Kidney (tissue), 14 donors: ENCODE results near the gene SPATA9. TPM values are rescaled to one million over a fixed set of nuclear protein-coding genes. Genes with fewer than 3 reads are reported as not detected.

Experiments
- DNase-seq, 5 donors: peaks; one replicate each; pipeline ENCODE4 v3.0.0-alpha.2; 2013 to 2020
- FAIRE-seq: peaks from 2 replicates; lab custom pipeline; 2012; peaks lifted over from hg19 to GRCh38; lab: Jason Lieb, UNC
- H3K27ac ChIP-seq, 2 donors: one replicate each; pipeline ENCODE4 v1.7.0; 2013; ENCODE audit warnings: low read depth in 2 of 2, low read length in 2 of 2, inconsistent platforms in 1 of 2
- H3K27me3 ChIP-seq: one replicate; pipeline ENCODE4 v1.7.1; 2013; ENCODE audit warnings: low read length, inconsistent platforms; ENCODE audit not compliant: control insufficient read depth, insufficient read depth
- H3K36me3 ChIP-seq, 3 donors: one replicate each; pipeline versions ENCODE4 v1.7.0 to v1.7.1; 2013; ENCODE audit warnings: low read length in 3 of 3, control low read depth in 1 of 3, inconsistent platforms in 1 of 3; ENCODE audit not compliant: insufficient read depth in 3 of 3, control insufficient read depth in 2 of 3
- H3K4me1 ChIP-seq, 3 donors: one replicate each; pipeline versions ENCODE4 v1.7.0 to v1.7.1; 2013; ENCODE audit warnings: low read length in 3 of 3, inconsistent platforms in 1 of 3, low read depth in 1 of 3; ENCODE audit not compliant: control insufficient read depth in 2 of 3, insufficient read depth in 2 of 3
- H3K4me3 ChIP-seq, 3 donors: one replicate each; pipeline versions ENCODE4 v1.7.0 to v1.8.1; 2013; ENCODE audit warnings: low read length in 3 of 3, control low read depth in 1 of 3, inconsistent platforms in 1 of 3
- H3K9ac ChIP-seq, 3 donors: one replicate each; pipeline versions ENCODE4 v1.7.0 to v1.7.1; 2013; ENCODE audit warnings: low read length in 3 of 3, control low read depth in 1 of 3, inconsistent platforms in 1 of 3
- H3K9me3 ChIP-seq, 3 donors: one replicate each; pipeline versions ENCODE4 v1.7.0 to v1.7.1; 2013; ENCODE audit warnings: low read length in 3 of 3, control low read depth in 1 of 3, inconsistent platforms in 1 of 3; ENCODE audit not compliant: control insufficient read depth in 2 of 3, insufficient read depth in 1 of 3
- intact Hi-C: fragments of 100-400 bp; cut with DNase I; formaldehyde crosslinking; loops from one replicate; pipeline ENCODE4 v1.11.1; 2022
- polyA plus RNA-seq: library from polyadenylated mRNA; stranded (reverse); fragments of 350-450 nt; fragmentation: Illumina TruSeq; extraction: RNeasy Lipid Tissue Mini Kit (QIAGEN cat#74804); gene quantifications from one replicate; pipeline ENCODE4 v1.2.3, GENCODE V29; 2014; ENCODE audit warnings: low read depth, low replicate concordance; ENCODE audit not compliant: insufficient read depth
- total RNA-seq: library from RNA; stranded (reverse); fragmentation: NEBNext Ultra II Directional; extraction: Animal tissue kit (Norgen Biotek cat#: 25700); gene quantifications from one replicate; pipeline ENCODE4 v1.2.1, GENCODE V29; 2021
- TF ChIP-seq, protein P1 (sequence below): IDR thresholded peaks from 3 replicates; pipeline ENCODE4 v1.5.1; 2012; ENCODE audit warnings: mild to moderate bottlenecking, moderate library complexity, borderline replicate concordance; ENCODE audit not compliant: insufficient read depth; ENCODE audit errors: extremely low read depth
- donor health status: control.
- donor health status: control.
- donor health status: control.
- donor health status: control.
- donor health status: control.
- donor health status: DM: yes; HTN: yes; CAD: no.
- donor health status: Normal renal cell carcinoma (clear cell type).

SPATA9 gene
- total and polyA plus RNA-seq, 2 donors from 2014 or later = 1.0 to 1.1 TPM

DNA sequence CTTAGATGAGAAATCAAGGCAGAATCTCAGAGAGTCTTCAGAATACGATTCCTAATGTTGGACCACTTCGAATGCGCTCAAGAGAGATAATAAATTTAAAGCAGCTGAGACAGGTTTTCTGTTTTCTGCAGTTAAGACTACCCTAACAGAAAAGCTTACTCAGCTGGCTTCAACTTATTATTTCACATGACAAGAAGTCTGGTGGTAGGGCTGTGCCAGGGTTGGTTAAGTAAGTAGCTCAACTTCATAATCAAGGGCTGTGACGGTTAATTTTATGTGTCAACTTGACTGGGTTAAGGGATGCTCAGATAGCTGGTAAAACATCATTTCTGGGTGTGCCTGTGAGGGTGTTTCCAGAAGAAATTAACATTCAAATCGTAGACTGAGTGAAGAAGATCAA, 59.1 kb downstream of the SPATA9 start:
- no peak for DNase-seq
- no peaks in the 10 kb centered on the region for H3K36me3 ChIP-seq
- TF ChIP-seq, protein P1, sequence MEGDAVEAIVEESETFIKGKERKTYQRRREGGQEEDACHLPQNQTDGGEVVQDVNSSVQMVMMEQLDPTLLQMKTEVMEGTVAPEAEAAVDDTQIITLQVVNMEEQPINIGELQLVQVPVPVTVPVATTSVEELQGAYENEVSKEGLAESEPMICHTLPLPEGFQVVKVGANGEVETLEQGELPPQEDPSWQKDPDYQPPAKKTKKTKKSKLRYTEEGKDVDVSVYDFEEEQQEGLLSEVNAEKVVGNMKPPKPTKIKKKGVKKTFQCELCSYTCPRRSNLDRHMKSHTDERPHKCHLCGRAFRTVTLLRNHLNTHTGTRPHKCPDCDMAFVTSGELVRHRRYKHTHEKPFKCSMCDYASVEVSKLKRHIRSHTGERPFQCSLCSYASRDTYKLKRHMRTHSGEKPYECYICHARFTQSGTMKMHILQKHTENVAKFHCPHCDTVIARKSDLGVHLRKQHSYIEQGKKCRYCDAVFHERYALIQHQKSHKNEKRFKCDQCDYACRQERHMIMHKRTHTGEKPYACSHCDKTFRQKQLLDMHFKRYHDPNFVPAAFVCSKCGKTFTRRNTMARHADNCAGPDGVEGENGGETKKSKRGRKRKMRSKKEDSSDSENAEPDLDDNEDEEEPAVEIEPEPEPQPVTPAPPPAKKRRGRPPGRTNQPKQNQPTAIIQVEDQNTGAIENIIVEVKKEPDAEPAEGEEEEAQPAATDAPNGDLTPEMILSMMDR = no peak
- H3K27me3 ChIP-seq = peaks cover 6% of the 10 kb centered on the region
- H3K9ac ChIP-seq = no peak overlapping the region
- no peak overlapping the region for H3K27ac ChIP-seq
- intact Hi-C loops = no loop called here
- H3K9me3 ChIP-seq = no peaks in the 10 kb centered on the region
- peaks cover 0 to 4% (median 0%) of the 10 kb centered on the region in 3 donors for H3K4me1 ChIP-seq
- FAIRE-seq = no peak
- no peak overlapping the region for H3K4me3 ChIP-seq

DNA sequence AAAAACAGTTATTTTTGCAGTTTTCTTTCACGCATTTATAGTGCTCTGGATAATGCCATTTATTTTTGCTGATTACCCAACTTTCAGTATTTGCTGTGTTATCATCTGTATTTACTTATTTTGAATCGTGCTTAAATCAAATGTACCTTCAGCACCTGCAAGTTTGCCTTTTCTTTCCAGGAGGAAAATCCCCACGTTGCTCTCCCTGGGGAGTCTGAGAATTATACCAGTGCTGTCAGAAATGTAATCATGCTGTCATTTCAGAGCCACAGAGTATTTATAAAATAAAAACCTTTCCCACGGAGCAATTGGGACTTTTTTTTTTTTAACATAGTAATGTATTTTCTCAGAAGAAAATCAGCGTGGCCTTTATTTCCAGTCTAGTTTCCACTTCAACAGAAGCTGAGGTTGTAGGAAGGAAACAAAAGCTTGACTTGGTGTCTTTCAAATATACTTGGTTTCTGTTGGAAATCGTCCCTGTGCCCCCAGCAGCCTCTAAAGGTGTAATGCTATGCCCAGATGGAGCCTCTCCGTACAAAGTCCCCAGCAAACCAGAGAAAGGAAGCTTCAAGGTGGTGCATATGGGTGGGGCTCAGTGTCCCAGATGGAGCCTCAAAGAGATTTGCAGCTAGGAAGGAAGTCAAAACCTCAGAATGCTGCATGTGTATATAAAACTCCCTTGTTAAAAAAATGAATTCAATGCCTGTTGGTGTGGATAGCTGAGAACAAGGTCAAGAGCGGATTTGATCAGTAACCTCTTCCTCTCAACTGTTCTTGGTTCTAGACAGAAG, 60.8 kb downstream of the SPATA9 start:
- FAIRE-seq (no peak), DNase-seq (no peak)
- TF ChIP-seq, protein P1 = no peak
- Histone ChIP-seq H3K9ac (no peak overlapping the region), H3K4me1 (peaks cover 0 to 4% (median 0%) of the 10 kb centered on the region in 3 donors), H3K27me3 (peaks cover 6% of the 10 kb centered on the region), H3K36me3 (no peaks in the 10 kb centered on the region), H3K27ac (no peak overlapping the region), H3K9me3 (no peaks in the 10 kb centered on the region), H3K4me3 (no peak overlapping the region)
- intact Hi-C loops = no loop called here

DNA sequence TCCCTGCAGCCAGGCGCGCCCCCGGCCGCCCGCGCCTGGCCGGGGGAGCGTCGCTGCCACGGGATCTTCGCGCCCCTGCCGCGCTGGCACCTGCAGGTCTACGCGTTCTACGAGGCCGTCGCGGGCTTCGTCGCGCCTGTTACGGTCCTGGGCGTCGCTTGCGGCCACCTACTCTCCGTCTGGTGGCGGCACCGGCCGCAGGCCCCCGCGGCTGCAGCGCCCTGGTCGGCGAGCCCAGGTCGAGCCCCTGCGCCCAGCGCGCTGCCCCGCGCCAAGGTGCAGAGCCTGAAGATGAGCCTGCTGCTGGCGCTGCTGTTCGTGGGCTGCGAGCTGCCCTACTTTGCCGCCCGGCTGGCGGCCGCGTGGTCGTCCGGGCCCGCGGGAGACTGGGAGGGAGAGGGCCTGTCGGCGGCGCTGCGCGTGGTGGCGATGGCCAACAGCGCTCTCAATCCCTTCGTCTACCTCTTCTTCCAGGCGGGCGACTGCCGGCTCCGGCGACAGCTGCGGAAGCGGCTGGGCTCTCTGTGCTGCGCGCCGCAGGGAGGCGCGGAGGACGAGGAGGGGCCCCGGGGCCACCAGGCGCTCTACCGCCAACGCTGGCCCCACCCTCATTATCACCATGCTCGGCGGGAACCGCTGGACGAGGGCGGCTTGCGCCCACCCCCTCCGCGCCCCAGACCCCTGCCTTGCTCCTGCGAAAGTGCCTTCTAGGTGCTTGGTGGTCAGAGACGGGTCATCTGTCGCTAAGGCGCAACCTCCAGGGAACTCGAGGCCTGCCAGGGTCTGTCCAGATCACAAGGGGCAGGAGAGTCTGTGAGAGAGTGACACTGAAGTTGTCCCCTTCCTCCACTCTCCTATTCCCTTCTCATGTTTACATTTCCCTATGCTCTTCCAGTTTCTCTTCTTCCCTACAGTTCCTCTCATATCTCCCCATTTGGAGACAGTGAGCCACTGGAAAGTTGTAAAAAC, 61.6 kb downstream of the SPATA9 start:
- no peak overlapping the region for H3K27ac ChIP-seq
- peaks cover 0 to 4% (median 0%) of the 10 kb centered on the region in 3 donors for H3K4me1 ChIP-seq
- no peaks in the 10 kb centered on the region for H3K36me3 ChIP-seq

More for the DNA sequence above, 61.6 kb downstream of the SPATA9 start:
- Histone ChIP-seq H3K9ac (no peak overlapping the region), H3K9me3 (no peaks in the 10 kb centered on the region), H3K4me3 (peak overlapping the region in 2 of 3 donors; percentile 23 to 59), H3K27me3 (peaks cover 6% of the 10 kb centered on the region)
- TF ChIP-seq, protein P1 = no peak
- intact Hi-C loops = no loop called here
- peak; percentile 53 to 75 (median 64) for DNase-seq
- FAIRE-seq = no peak
